Dendritic cell treated with granulocyte-macrophage colony-stimulating factor and Interleukin-4, amounts not matched to agents 40 ng/mL and 50 ng/mL, for 4 days (primary cell): Measurements from ENCODE around the gene MATN4.

ENCODE experiments used
- H3K27ac Mint-ChIP-seq: one replicate; pipeline ENCODE4 v1.8.0; 2022; ENCODE audit warnings: mild to moderate bottlenecking, mixed read lengths
- H3K27me3 Mint-ChIP-seq: one replicate; pipeline ENCODE4 v1.8.0; 2022; ENCODE audit warnings: mild to moderate bottlenecking, mixed read lengths
- H3K36me3 Mint-ChIP-seq: one replicate; pipeline ENCODE4 v1.8.0; 2022; ENCODE audit warnings: low read depth, mixed read lengths
- H3K4me1 Mint-ChIP-seq: one replicate; pipeline ENCODE4 v1.8.0; 2022; ENCODE audit warnings: low read depth, mixed read lengths
- H3K4me3 Mint-ChIP-seq: one replicate; pipeline ENCODE4 v1.8.0; 2022; ENCODE audit warnings: mild to moderate bottlenecking, moderate library complexity, mixed read lengths
- H3K9me3 Mint-ChIP-seq: one replicate; pipeline ENCODE4 v1.8.0; 2022; ENCODE audit warnings: mixed read lengths
- intact Hi-C: fragments of 100-400 bp; cut with micrococcal nuclease; formaldehyde crosslinking; loops from one replicate; pipeline ENCODE4 v1.15.0; 2022

The MATN4 gene

GRCh38 chr20:45344168-45344860 lies 36.2 kb upstream of the MATN4 start:
- Mint-ChIP-seq H3K36me3 (peaks cover 30% of the 10 kb centered on the region), H3K9me3 (no peaks in the 10 kb centered on the region), H3K4me1 (peaks cover 86% of the 10 kb centered on the region), H3K27ac (no peak overlapping the region), H3K4me3 (peak overlapping the region; percentile 50), H3K27me3 (no peaks in the 10 kb centered on the region)
- intact Hi-C loops = no loop called here

DNA sequence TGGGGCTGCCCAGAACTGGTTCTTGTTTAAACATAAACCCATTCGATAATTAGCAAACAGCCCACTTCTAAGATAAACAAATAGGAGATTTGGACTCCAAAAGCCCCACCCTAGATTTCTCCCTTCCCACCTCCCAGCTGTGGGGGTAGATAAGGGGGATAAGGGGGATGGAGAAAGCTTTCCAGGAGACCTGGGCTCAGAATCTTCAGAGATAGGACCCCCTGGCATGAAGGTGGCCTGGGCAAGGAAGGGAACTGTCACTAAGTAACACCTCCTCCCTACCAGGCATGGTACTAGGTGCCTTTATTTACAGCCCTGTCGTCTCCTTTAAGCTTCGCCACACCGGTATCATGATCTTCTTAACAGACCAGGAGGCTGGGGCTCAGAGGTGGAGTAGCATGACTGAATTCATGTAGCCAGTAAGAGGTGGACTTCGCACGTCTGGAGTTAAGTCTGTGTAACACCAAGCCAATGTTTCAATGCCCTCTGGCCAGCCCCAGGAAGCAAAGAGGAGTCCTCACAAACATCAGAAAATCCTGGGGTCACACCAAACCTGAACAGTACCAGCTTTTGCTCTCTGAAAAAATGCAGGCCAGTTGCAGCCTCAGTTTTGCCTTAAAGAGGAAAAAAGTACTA lies 35.6 kb upstream of the MATN4 start:
- Mint-ChIP-seq H3K27me3 (no peaks in the 10 kb centered on the region), H3K4me3 (no peak overlapping the region), H3K9me3 (no peaks in the 10 kb centered on the region), H3K4me1 (peaks cover 92% of the 10 kb centered on the region), H3K36me3 (peaks cover 37% of the 10 kb centered on the region), H3K27ac (no peak overlapping the region)
- intact Hi-C loops = no loop called here

GRCh38 chr20:45342855-45343531 lies 34.9 kb upstream of the MATN4 start:
- Mint-ChIP-seq H3K4me3 (no peak overlapping the region), H3K36me3 (peaks cover 38% of the 10 kb centered on the region), H3K4me1 (peaks cover 91% of the 10 kb centered on the region), H3K27me3 (no peaks in the 10 kb centered on the region), H3K27ac (no peak overlapping the region), H3K9me3 (no peaks in the 10 kb centered on the region)
- intact Hi-C loops = no loop called here

DNA sequence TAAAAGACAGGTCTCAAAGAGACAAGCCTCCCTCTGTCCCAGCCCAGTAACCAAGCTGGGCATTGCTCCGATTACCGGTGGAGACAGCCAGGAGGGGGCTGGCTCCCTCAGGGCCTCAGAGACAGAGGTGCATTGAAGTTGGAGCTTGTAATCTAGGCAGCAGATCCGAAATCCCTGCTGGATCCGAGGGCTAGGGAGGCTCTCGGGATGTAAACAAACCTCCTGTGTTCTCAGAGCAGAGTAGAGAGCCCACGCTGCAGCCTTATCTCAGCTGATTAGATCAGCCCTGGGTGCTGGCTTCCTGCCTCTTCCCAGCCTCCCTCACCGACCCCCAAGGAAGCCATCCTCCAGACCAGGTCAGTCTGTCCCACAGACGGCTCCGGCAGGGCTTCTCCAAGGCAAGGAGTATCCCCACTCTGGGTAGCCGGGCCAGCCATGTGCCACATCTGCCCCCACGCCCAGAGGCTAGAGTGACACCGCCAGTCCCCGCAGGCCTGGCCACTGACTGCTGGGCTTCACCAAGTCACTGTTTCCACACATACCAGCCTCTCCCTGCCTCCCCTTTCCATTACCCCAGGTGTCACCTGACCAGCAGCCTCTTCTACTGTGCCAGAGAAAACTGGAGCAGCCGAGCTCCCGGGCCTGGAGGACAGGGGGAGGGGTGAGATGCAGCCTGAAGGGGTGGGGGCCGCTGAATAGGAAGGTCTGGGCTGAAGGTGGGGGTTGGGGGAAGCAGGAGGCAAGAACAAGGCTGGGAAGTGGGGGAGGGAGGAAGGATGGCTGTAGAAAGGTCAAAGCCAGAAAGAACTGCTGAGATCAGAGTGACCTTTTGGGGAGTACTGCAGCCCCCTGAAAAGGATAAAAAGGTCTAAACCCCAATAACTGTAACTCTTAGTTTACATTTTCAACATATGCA lies 34.1 kb upstream of the MATN4 start:
- H3K4me1 Mint-ChIP-seq = peaks cover 94% of the 10 kb centered on the region
- peaks cover 41% of the 10 kb centered on the region for H3K36me3 Mint-ChIP-seq

GRCh38 chr20:45341579-45341938 lies 33.5 kb upstream of the MATN4 start:
- no peak overlapping the region for H3K4me3 Mint-ChIP-seq
- peaks cover 94% of the 10 kb centered on the region for H3K4me1 Mint-ChIP-seq
- H3K36me3 Mint-ChIP-seq = peaks cover 47% of the 10 kb centered on the region
- no peak overlapping the region for H3K27ac Mint-ChIP-seq
- intact Hi-C loops = no loop called here
- H3K27me3 Mint-ChIP-seq = no peaks in the 10 kb centered on the region
- H3K9me3 Mint-ChIP-seq = no peaks in the 10 kb centered on the region

More for the DNA sequence above, 34.1 kb upstream of the MATN4 start:
- Mint-ChIP-seq H3K27ac (no peak overlapping the region), H3K27me3 (no peaks in the 10 kb centered on the region), H3K9me3 (no peaks in the 10 kb centered on the region), H3K4me3 (no peak overlapping the region)
- intact Hi-C loops = no loop called here

- Mint-ChIP-seq H3K27ac (peak overlapping the region; percentile 58), H3K36me3 (peaks cover 52% of the 10 kb centered on the region), H3K27me3 (no peaks in the 10 kb centered on the region), H3K4me1 (peaks cover 88% of the 10 kb centered on the region), H3K4me3 (no peak overlapping the region), H3K9me3 (no peaks in the 10 kb centered on the region)
- intact Hi-C loops = no loop called here
These were observed 32.9 kb upstream of the MATN4 start for GRCh38 chr20:45340951-45341350.

GRCh38 chr20:45340236-45340847 lies 32.2 kb upstream of the MATN4 start:
- H3K27ac Mint-ChIP-seq = no peak overlapping the region
- H3K4me3 Mint-ChIP-seq = no peak overlapping the region
- peaks cover 88% of the 10 kb centered on the region for H3K4me1 Mint-ChIP-seq
- H3K27me3 Mint-ChIP-seq = no peaks in the 10 kb centered on the region
- H3K36me3 Mint-ChIP-seq = peaks cover 58% of the 10 kb centered on the region
- intact Hi-C loops = no loop called here
- H3K9me3 Mint-ChIP-seq = no peaks in the 10 kb centered on the region

DNA sequence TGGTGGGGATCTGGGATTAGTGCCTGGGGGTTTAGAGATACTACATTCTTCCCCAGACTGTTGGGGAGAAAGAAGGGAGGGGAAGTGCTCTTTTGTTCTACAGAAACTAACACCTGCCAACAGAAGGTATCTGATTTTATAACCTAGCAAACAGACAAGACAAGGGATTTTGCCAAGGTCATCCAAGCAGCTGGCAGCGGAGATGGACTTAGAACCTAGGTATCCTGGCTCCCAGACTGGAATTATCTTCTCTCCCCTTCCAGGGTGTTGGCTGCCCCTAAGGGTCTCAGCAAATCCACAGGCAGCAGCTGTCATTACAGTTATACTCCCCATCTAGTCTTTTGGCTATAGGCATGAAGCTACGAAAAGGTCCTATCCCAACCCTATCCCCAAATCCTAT lies 31.7 kb upstream of the MATN4 start:
- Mint-ChIP-seq H3K36me3 (peaks cover 63% of the 10 kb centered on the region), H3K27ac (no peak overlapping the region), H3K27me3 (no peaks in the 10 kb centered on the region), H3K4me1 (peaks cover 85% of the 10 kb centered on the region), H3K4me3 (no peak overlapping the region), H3K9me3 (no peaks in the 10 kb centered on the region)
- intact Hi-C loops = no loop called here

DNA sequence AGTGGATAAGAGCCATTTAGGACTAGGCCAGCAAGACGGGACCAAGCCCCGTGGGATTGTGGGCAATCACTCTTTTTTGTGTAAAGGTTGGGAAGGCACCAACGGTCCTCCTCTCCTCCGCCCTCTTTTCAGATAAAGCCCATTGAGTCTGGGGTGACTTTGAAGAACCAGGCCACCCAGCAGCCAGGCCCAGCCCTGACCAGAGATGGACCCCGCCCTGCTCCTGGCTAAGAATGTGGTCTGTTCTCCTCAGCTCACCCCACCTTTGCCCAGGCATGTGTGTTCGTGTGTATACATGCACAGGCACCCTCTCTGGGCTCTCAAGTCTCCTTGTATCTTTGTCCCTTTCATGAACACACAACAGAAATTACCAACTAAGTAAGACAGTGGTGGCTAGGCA lies 31.0 kb upstream of the MATN4 start:
- Mint-ChIP-seq H3K36me3 (peaks cover 66% of the 10 kb centered on the region), H3K4me3 (no peak overlapping the region), H3K9me3 (no peaks in the 10 kb centered on the region), H3K27me3 (no peaks in the 10 kb centered on the region), H3K27ac (no peak overlapping the region), H3K4me1 (peaks cover 77% of the 10 kb centered on the region)
- intact Hi-C loops = no loop called here

GRCh38 chr20:45338121-45339030 lies 30.3 kb upstream of the MATN4 start:
- H3K9me3 Mint-ChIP-seq = no peaks in the 10 kb centered on the region
- no peak overlapping the region for H3K27ac Mint-ChIP-seq
- H3K4me3 Mint-ChIP-seq = no peak overlapping the region
- peaks cover 70% of the 10 kb centered on the region for H3K4me1 Mint-ChIP-seq
- H3K36me3 Mint-ChIP-seq = peaks cover 67% of the 10 kb centered on the region
- H3K27me3 Mint-ChIP-seq = no peaks in the 10 kb centered on the region
- intact Hi-C loops = no loop called here

DNA sequence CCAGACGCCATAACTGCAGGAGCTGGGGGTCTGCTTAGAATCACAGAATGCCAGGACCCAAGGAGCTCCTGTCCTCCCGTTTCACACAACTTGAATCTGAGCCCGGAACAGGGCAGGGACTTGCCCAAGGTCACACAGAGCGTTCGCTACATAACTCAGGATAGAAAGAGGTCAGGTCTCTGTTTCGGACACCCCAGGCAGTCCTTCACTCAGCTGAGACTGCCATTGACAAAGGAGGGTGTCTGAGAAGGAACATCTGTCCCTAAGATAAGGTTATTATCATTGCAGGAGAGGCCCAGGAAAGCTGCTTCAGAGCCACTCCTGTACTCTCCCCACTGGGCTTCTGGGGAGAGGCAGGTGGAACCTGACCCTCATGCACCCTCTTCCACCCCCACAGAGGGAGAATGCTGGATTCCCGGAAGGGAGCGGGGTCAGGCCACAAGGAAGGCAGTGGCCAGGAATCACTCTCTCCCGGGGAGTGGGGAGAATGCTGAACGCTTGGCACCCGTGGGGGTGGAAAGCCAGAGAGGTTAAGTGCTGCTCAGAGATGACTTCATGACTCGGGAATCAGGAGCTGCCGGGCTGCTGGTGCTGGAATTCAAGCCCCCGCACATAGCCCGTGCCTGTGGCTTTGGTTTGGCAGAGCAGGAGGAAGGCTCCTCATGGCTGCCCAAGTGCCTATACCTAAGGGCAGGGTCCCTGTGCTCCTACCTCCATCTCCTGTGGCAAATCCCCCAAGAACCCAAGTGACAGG lies 29.4 kb upstream of the MATN4 start:
- Mint-ChIP-seq H3K9me3 (no peaks in the 10 kb centered on the region), H3K4me3 (no peak overlapping the region), H3K36me3 (peaks cover 74% of the 10 kb centered on the region), H3K27ac (peak overlapping the region; percentile 17), H3K4me1 (peaks cover 62% of the 10 kb centered on the region), H3K27me3 (no peaks in the 10 kb centered on the region)
- intact Hi-C loops = no loop called here
